Fibroblast of the aortic adventitia (primary cell): ENCODE results near the gene GAB2. TPM values are rescaled to one million over a fixed set of nuclear protein-coding genes. Genes with fewer than 3 reads are reported as not detected.

Source experiments
- DNase-seq: peaks from one replicate; pipeline ENCODE4 v3.0.0-alpha.2; 2010; ENCODE audit warnings: low read depth
- H3K4me3 ChIP-seq: 2 replicates; pipeline ENCODE4 v1.5.1; 2011; ENCODE audit warnings: low read depth, mild to moderate bottlenecking, control low read depth, low read length, moderate library complexity
- total RNA-seq: library from RNA; depleted of rRNA; stranded (reverse); fragments of >200 nt; gene quantifications from 2 replicates; pipeline ENCODE4 v1.2.3, GENCODE V29; 2012; ENCODE audit warnings: low replicate concordance
- TF ChIP-seq, protein P1 (sequence below): IDR thresholded peaks from 2 replicates; pipeline ENCODE4 v1.5.1; 2011; ENCODE audit warnings: mild to moderate bottlenecking, low read length, control low read depth, inconsistent platforms; ENCODE audit not compliant: insufficient read depth

GAB2 gene
- total RNA-seq, 1 donor: 16.4 TPM

- no peak overlapping the region for H3K4me3 ChIP-seq
- DNase-seq: no peak
- TF ChIP-seq, protein P1, sequence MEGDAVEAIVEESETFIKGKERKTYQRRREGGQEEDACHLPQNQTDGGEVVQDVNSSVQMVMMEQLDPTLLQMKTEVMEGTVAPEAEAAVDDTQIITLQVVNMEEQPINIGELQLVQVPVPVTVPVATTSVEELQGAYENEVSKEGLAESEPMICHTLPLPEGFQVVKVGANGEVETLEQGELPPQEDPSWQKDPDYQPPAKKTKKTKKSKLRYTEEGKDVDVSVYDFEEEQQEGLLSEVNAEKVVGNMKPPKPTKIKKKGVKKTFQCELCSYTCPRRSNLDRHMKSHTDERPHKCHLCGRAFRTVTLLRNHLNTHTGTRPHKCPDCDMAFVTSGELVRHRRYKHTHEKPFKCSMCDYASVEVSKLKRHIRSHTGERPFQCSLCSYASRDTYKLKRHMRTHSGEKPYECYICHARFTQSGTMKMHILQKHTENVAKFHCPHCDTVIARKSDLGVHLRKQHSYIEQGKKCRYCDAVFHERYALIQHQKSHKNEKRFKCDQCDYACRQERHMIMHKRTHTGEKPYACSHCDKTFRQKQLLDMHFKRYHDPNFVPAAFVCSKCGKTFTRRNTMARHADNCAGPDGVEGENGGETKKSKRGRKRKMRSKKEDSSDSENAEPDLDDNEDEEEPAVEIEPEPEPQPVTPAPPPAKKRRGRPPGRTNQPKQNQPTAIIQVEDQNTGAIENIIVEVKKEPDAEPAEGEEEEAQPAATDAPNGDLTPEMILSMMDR: no peak
Observed at GRCh38 chr11:78457448-78457847, 39.8 kb upstream of the GAB2 start.

DNA sequence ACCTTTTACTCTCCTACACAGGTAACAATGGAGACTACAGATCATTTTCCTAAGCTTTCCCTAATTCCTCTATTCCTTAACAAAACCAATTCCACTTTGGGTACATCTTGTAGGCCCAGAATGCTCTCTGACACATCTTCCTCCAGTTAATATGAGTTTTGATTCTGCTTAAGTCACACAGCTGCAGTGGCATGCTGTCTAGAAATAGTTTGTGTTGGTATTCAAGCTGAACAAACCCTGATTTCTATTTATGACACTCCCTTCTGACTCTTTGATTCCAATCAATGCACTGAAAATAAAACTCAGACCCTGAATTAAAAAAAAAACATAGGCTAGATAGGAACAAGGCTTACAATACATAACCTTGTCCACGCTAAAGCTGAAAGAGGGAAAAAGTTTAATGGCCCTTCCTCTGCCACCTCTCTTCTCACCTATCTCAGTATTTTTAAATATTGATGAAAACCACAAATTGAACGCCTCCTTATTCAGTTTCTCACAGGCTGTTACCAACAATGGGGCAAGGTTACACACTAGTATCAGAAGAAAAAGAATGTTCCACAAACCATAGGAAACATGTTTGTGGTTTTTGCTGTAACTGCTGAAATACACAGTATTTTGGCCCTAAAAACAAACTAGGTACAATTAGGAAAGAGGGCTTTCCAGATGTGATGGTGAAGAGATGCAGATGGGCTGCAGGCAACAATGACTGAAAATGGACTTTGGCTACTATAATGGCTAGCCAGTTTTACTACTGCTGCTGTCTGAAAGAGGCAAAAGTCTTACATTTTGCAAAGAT is 35.7 kb upstream of the GAB2 start:
- TF ChIP-seq, protein P1: no peak
- H3K4me3 ChIP-seq: no peak overlapping the region
- DNase-seq: peak; percentile 1

DNA sequence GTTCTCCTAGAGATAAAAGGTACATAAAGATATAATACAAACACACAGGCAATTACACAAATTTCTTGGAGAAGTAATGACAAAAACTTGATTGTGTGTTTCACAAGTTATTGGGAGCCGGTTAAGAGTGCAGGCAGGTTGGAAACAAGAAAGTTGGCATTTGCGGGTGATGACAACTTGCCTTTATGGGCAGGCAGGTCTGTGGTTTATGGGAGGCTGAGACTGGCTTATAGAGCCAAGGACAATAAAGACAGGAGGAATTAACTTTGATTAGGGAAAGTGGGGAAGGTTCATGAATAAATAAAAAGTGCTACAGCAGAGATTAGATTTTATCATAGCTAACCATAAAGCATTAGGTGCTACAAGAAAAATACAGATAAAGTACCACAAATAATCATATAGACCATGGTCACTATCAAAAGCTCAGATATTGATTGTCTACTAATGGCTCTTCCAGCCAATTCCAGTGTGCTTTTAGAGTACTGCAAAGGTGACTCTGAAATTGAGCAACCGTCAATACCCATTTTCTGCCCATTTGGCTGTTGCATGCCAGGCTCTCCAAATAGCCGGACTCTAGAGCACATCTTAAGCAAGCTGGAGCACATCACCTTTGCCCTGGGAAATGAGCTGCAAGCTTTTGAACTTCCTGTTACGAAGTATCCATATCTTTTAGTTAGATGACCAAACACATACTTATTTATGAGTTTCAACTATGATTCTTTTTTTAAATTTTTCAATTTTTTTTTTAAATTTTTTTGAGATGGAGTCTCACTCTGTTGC is 33.9 kb upstream of the GAB2 start:
- H3K4me3 ChIP-seq: no peak overlapping the region
- DNase-seq: no peak
- TF ChIP-seq, protein P1: no peak

- DNase-seq: no peak
- no peak overlapping the region for H3K4me3 ChIP-seq
- TF ChIP-seq, protein P1: no peak
Observed at GRCh38 chr11:78450866-78451265, 33.2 kb upstream of the GAB2 start.

GRCh38 chr11:78449866-78450265 is 32.2 kb upstream of the GAB2 start:
- no peak for DNase-seq
- TF ChIP-seq, protein P1: no peak
- H3K4me3 ChIP-seq: no peak overlapping the region

DNA sequence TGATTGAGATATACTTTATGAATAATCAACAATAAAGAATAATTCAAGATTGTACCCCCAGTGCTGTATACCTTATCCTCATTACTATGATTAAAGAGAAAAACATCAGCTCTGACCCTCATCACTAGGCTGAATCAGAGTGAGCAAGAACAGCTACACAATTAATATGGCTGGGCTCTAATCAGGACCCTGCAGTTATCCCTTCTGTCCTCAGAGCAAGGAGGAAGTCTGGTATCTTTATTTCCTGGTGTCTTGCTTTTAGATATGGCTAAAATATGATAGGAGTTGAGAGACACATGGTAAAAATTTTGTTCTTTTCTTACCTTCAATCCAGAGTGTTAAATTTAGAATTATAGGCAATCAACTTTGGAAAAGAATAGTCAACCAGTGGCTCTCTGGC is 28.6 kb upstream of the GAB2 start:
- H3K4me3 ChIP-seq: no peak overlapping the region
- TF ChIP-seq, protein P1: no peak
- no peak for DNase-seq
